ENCODE data around the gene SCCPDH.
"Not testable (repeated sequence)": the region's sequence is repeated elsewhere in the genome, so short reads cannot be mapped to it uniquely, and the experiment has no call there.

The SCCPDH gene

DNA sequence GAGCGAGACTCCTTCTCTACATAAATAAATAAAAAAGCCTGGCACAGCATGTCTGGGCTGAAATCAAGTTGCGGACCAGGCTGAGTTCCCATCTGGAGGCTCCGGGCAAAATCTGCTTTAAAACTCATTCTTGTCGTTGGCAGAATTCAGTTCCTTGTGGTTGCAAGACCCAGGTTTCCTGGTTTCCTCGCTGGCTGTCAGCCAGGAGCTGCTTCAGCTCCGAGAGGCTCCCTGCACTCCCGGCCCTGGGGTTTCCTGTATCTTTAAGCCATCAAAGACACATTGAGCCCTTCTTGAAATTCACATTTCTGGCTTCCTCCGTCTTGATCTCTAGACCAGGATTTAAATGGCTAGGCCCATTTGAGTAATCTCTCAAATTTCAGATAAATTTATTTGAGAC is 20.6 kb upstream of the SCCPDH start:
- FAIRE-seq (no peak), DNase-seq (ENCODE audit: insufficient read length, low spot score) (no peak)

DNA sequence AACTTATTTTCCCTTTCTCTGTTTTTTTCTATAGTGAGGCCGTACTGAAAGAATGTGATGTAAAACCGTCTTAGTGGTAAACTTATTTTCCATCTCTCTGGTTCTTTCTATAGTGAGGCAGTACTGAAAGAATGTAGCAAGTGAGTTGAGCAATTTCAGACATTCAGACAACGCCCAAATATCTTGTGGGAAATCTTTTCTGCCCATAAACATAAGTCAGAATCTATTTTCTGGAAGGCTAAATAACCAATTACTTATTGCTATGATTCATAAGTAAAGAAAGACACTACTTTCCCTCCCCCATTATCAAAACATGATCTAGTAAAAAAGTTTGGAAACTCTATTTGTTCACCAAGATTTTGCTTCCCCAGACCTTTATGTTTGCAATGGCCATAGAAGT is 18.8 kb upstream of the SCCPDH start:
- DNase-seq (ENCODE audit: insufficient read length, low spot score) (peak; percentile 78), FAIRE-seq (no peak)

DNA sequence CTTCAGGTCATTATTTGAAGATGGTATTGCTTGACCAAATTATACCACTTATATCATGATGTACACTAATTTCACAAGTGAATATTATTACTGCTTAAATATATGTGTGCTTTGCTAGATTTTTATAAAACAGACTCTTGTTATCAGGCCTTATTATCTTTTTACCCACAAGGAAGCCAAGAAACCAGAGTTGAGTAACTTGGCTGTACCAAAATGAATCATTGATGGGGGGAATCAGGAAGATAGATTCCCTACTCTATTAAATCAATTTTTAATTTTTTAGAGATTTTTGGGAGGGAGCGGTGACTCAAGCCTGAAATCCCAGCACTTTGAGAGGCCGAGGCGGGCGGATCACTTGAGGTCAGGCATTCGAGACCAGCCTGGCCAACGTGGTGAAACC is 16.0 kb upstream of the SCCPDH start:
- FAIRE-seq = no peak
- no peak for DNase-seq (ENCODE audit: insufficient read length, low spot score)

DNA sequence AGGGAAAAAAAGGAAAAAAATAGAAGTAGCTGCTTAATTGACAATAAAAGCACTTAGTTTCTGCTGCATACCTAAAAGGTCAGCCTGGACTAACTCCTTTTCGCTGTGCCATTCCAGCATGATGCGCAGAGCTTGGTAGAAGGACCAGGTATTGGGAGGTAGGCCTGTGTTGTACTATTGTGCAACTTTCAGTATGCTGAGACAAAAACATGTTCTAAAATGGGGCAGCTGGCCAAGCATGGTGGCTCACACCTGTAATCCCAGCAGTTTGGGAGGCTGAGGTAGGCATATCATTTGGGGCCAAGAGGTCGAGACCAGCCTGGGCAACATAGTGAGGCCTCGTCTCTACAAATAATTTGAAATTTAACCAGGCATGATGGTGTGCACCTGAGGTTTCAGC is 15.0 kb upstream of the SCCPDH start:
- no peak for FAIRE-seq
- no peak for DNase-seq (ENCODE audit: insufficient read length, low spot score)

DNA sequence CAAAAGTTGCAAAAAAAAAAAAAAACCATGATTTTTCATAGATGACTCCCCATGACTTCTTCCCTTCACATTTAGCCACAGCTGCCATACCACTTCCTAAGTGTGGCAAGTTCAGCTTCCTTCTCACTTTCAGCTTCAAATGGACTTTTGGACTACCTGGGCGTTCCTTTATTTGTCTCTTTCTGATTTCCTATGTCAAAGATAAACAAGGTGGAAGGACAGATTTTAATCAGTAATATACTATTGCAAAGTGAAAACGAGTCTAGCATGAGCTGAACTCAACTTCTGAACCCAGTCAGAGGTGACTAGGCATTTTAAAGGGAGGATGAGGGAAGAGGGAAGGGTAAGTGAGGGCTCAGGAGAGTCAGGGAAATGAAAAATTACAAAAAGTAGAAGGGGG is 14.4 kb upstream of the SCCPDH start:
- FAIRE-seq = no peak

DNA sequence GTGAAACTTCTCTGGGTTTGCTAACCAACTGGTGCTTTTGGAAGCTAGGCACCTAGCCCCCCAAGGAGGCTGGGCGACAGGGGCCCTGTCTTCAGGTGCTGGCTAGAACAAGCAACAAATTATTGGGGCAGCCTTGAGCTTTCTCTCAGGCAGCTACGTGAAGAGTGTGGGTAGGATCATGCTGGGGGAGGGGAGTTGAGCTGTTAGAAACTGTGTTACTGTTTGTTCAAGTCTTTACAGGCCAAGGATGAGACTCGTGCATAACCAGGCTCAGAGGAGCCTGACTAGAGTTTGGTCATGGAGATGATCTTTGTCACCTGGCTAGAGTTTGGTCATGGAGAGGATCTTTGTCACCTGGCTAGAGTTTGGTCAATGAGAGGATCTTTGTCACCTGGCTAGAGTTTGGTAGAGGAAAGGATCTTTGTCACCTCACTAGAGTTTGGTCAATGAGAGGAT is 12.6 kb upstream of the SCCPDH start:
- no peak for FAIRE-seq

More for the DNA sequence above, 14.4 kb upstream of the SCCPDH start:
- DNase-seq (ENCODE audit: insufficient read length, low spot score) = no peak

DNA sequence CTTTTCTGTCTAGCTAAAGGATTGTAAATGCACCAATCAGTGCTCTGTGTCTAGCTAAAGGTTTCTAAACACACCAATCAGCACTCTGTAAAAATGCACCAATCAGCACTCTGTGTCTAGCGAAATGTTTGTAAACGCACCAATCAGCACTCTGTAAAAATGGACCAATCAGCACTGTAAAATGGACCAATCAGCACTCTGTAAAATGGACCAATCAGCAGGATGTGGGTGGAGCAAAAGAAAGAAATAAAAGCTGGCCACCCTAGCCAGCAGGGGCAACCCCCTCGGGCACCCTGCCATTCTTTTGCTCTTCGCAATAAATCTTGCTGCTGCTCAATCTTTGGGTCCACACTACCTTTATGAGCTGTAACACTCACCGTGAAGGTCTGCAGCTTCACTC is 11.8 kb upstream of the SCCPDH start:
- DNase-seq (ENCODE audit: insufficient read length, low spot score); FAIRE-seq: not testable (repeated sequence)

More for the DNA sequence above, 12.6 kb upstream of the SCCPDH start:
- DNase-seq (ENCODE audit: insufficient read length, low spot score) = no peak

DNA sequence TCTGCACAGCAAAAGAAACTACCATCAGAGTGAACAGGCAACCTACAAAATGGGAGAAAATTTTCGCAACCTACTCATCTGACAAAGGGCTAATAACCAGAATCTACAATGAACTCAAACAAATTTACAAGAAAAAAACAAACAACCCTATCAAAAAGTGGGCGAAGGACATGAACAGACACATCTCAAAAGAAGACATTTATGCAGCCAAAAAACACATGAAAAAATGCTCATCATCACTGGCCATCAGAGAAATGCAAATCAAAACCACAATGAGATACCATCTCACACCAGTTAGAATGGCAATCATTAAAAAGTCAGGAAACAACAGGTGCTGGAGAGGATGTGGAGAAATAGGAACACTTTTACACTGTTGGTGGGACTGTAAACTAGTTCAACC is 4.8 kb upstream of the SCCPDH start:
- not testable (repeated sequence) for DNase-seq (ENCODE audit: insufficient read length, low spot score); FAIRE-seq

DNA sequence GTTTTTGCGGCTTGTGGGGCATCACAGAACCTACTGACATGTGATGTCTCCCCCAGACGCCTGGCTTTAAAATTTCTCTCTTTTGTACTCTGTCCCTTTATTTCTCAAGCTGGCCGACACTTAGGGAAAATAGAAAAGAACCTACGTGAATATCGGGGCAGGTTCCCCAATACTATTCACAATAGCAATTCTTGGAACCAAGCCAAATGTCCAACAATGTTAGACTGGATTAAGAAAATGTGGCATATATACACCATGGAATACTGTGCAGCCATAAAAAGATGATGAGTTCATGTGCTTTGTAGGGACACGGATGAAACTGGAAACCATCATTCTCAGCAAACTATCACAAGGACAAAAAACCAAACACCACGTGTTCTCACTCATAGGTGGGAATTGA is 3.4 kb upstream of the SCCPDH start:
- DNase-seq (ENCODE audit: insufficient read length, low spot score); FAIRE-seq: not testable (repeated sequence)

DNA sequence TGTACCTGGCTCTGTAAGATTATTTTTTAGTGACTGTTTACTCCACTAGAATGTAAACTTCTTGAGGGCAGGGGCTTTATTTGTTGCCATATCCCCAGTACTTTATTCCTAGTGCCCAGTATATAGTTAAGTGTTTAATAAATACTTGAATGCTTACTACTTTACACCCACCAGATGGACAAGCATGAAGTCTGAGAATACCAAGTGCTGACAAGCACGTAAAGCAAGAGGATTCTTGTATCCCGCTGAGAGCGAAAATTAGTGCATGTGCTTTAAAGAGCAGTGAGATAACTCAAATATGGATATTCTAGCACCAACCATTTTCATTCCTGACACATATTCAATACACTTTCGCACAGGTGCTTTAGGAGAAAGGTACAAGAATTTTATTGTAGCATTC is 1.5 kb upstream of the SCCPDH start:
- FAIRE-seq = no peak

DNA sequence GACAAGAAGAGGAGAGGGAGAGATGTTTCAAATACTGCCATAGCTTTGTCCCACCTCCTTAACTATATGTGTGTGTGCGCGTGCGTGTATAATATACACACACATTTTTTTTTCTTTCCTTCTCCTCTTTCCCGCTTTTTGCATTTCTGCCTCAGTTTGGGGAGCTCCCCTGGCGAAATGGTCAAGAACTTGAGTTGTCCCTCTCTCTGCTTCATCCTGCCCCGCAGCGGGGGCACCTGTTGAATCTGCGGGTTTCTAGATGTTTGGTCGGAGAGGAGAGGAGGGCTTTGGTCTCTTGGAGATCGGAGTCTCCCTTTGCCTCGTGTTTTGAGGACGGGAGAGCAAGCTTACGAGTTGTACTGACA is 504 bp downstream of the SCCPDH start:
- no peak for FAIRE-seq
- peak; percentile 37 for DNase-seq (ENCODE audit: insufficient read length, low spot score)

More for the DNA sequence above, 1.5 kb upstream of the SCCPDH start:
- no peak for DNase-seq (ENCODE audit: insufficient read length, low spot score)

DNA sequence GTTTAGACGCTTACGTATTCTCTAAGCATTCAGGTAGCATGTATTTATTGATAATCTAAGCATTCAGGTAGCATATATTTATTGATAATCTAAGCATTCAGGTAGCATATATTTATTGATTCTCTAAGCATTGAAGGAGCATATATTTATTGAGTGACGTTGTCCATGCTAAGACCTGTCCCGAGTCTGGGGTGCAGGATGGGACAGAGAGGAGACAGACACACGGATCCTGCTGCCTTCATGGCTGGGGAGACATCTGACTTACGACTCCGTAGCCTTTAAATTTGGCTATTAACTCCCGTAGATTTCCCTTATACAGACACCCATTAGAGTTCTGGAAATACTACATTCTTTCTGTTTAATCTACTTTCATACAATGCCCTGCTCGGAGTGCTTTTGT is 982 bp downstream of the SCCPDH start:
- DNase-seq (ENCODE audit: insufficient read length, low spot score) (no peak), FAIRE-seq (no peak)

DNA sequence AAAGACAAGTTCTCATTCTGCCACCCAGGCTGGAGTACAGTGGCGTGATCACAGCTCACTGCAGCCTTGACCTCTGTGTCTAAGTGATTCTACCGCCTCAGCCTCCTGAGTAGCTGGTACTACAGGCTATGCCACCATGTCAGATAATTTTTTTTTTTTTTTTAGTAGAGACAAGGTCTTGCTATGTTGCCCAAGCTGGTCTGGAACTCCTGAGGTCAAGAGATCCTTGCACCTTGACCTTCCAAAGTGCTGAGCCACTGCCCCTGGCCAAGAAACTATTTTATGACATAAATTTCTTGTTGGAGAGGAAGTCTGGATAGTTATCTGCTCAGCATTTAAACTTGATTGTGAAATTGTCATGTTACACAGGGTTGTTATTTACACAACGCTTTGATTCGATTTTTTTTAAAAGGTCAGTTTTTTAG is 2.1 kb downstream of the SCCPDH start:
- FAIRE-seq (no peak), DNase-seq (ENCODE audit: insufficient read length, low spot score) (no peak)

DNA sequence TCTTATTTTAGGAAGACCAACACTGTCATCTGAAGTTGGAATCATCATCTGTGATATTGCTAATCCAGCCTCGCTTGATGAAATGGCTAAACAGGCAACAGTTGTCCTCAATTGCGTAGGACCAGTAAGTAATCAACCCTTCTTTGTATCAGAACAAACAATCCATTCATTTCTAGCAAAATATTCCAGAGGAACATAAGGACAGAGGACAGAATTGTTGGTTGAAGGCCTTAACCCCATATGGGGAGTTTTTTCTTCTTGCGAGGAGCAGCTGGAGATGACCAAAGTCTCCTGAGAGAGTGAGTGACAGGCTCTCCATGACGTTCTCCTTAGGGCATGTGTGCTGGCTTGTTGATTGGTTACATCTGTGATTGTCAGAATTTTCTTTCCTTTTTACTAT is 2.7 kb downstream of the SCCPDH start:
- DNase-seq (ENCODE audit: insufficient read length, low spot score) = no peak

DNA sequence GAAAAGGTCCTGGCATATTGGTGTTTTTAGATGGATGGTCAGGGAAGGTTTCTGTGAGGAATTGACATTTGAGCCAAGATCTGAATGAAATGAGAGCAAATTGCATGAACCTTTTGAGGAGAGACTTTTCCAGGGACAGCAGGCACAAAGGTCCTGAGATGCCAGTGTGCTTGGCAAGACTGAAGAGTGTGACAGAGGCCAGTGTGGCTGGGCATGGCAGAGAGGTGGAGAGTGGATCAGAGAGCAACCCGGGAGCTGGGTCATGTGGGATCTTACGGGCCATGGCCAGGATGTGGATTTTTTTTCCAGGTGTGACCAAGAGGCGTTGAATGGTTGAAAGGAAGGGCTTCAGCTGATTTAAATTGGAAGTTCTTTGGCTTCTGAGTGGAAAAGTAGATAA is 3.4 kb downstream of the SCCPDH start:
- DNase-seq (ENCODE audit: insufficient read length, low spot score) (no peak), FAIRE-seq (no peak)

More for the DNA sequence above, 2.7 kb downstream of the SCCPDH start:
- FAIRE-seq = no peak

DNA sequence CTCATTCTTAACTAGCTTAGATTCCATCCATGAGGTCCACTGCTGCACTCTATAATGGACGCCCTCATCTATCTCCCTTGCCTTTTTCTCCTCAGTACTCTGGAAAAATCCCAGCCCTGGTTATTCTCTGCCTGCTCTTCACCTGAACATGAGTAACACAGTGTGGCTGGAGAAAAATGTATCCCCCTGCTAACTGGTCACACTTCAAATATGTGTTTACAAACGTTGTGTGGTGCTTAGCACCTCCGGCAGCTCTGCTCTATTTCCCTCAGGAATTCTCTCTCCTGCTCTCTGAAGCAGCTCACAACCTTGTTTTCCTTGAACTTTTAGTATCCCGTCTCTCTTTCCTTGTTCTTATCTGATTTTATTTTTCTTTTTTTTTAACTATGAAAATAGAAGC is 4.1 kb downstream of the SCCPDH start:
- DNase-seq (ENCODE audit: insufficient read length, low spot score) (no peak), FAIRE-seq (no peak)

DNA sequence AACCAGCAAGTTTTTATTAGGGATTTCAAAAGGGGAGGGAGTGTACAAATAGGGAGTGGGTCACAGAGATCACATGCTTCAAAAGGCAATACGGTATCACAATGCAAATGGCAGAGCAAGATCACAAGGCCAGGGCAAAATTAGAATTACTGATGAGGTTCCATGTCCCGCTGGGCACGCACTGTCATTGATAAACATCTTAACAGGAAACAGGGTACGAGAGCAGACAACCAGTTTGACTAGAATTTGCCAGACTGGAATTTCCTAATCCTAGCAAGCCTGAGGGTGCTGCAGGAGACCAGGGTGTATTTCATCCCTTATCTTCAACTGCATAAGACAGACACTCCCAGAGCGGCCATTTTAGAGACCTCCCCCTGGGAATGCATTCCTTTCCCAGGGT is 4.8 kb downstream of the SCCPDH start:
- not testable (repeated sequence) for FAIRE-seq; DNase-seq (ENCODE audit: insufficient read length, low spot score)

DNA sequence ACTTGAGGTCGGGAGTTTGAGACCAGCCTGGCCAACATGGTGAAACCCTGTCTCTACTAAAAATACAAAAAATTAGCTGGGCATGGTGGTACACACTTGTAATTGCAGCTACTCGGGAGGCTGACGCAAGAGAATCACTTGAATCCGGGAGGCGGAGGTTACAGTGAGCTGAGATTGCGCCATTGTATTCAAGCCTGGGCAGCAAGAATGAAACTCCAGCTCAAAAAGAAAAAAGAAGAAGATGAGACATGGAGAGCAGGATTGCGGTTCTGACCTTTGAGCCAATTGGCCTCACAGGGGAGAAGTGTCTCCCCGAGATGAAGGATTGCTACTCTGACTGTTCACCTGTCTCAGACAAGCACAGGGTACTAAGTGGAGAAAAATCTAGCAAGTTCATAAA is 6.6 kb downstream of the SCCPDH start:
- no peak for FAIRE-seq

DNA sequence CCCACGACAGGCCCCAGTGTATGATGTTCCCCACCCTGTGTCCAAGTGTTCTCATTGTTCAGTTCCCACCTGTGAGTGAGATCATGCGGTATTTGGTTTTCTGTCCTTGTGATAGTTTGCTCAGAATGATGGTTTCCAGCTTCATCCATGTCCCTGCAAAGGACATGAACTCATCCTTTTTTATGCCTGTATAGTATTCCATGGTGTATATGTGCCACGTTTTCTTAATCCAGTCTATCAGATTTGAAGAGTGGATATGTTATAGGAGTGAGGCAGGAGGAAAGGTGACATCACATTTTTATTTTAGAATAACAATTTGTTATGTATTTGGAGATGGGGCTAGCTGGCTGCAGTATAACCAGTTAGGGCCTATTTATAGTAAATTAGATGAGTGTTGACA is 7.7 kb downstream of the SCCPDH start:
- not testable (repeated sequence) for FAIRE-seq; DNase-seq (ENCODE audit: insufficient read length, low spot score)

More for the DNA sequence above, 6.6 kb downstream of the SCCPDH start:
- DNase-seq (ENCODE audit: insufficient read length, low spot score) = no peak

DNA sequence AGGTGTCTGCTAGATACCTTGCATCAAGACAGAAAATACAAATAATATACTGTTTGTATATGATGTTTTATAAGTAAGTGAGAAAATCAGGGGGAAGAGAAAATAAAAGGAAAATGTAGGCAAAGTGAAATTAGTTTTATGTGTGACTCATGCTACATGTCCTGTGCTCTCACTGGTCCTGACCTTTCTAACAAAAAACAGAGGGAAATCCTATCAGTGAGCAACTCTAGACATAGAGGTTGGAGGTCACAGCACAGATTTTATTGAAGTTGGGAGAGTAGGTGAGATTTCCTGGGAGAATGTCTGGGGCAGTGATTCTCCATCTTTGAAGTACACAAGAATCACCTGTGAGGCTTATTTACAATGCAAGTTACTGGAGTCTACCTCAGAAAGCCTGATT is 9.5 kb downstream of the SCCPDH start:
- FAIRE-seq (no peak), DNase-seq (ENCODE audit: insufficient read length, low spot score) (no peak)

DNA sequence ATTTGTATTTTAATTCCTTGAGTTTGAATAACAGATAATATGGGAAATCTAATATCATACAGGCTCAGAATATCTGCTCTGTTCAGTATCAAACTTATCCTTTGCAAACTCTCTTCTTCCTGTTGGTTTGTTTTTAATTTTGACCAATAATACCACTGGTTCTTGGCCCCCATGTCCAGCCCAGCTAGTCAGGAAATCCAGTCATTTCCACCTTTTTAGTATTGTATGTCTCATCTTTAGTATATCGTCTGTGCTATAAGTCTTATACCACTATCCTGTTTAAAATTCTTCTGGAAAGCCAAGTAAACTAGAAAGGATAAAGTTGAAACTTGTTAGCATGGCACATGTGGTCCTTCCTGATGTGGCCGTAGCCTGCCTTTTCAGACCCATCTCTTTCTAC is 10.7 kb downstream of the SCCPDH start:
- FAIRE-seq = no peak
- no peak for DNase-seq (ENCODE audit: insufficient read length, low spot score)

DNA sequence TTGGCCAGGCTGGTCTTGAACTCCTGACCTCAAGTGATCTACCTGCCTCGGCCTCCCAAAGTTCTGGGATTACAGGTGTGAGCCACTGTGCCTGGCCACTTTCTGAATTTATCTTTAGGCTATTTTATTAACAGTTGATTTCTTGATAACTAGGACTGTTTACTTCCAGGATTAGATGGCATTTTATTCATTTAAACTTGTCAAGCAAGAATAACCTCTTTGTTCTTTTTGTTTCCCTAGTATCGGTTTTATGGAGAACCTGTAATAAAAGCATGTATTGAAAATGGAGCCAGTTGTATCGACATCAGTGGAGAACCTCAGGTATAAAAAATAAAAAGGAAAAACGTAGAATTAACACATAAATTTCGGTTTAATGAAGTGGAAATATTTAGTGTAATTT is 11.5 kb downstream of the SCCPDH start:
- DNase-seq (ENCODE audit: insufficient read length, low spot score) (no peak), FAIRE-seq (no peak)

DNA sequence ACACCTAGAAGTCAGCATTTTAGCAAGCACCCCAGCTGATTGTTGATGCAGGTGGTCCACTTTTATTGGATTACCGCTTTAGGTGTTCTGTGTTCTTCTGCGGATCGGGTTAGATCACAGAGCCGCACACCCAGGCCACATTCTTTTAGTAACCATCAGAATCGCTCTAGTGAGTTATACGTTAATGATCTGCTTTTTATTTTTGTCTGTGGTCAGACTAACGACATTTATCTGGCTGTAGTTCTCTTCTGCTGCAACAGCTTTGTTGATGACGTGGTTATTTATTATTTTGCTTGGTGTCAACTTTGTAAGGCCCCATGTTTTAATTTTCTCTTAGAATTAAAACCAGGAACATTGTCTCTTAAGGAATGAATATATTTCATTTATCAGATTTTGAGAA is 18.2 kb downstream of the SCCPDH start:
- no peak for FAIRE-seq
- no peak for DNase-seq (ENCODE audit: insufficient read length, low spot score)

All from HTR-8/SVneo (cell line).